T-helper 9 cell (primary cell): ENCODE measurements around the gene RGL3.
"Not testable (repeated sequence)": the region's sequence is repeated elsewhere in the genome, so short reads cannot be mapped to it uniquely, and the experiment has no call there.

Experiments
- DNase-seq: peaks from one replicate; pipeline ENCODE4 v3.0.0-alpha.2; 2020

Gene RGL3

DNA sequence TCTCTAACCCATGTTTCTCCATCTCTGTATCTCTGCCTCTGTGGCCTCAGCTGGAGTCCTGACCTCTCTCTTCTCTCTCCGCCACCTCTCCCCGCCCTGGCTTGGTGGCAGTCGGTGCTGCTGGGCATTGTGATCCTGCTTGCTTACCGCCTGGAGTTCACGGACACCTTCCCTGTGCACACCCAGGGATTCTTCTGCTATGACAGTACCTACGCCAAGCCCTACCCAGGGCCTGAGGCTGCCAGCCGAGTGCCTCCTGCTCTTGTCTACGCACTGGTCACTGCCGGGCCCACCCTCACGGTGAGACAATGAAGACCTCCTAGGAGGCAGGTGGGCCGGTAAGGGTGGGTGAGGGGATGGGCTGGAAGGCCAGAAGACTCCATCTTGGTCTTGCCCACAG is 59.7 kb downstream of the RGL3 start:
- DNase-seq, result no peak

DNA sequence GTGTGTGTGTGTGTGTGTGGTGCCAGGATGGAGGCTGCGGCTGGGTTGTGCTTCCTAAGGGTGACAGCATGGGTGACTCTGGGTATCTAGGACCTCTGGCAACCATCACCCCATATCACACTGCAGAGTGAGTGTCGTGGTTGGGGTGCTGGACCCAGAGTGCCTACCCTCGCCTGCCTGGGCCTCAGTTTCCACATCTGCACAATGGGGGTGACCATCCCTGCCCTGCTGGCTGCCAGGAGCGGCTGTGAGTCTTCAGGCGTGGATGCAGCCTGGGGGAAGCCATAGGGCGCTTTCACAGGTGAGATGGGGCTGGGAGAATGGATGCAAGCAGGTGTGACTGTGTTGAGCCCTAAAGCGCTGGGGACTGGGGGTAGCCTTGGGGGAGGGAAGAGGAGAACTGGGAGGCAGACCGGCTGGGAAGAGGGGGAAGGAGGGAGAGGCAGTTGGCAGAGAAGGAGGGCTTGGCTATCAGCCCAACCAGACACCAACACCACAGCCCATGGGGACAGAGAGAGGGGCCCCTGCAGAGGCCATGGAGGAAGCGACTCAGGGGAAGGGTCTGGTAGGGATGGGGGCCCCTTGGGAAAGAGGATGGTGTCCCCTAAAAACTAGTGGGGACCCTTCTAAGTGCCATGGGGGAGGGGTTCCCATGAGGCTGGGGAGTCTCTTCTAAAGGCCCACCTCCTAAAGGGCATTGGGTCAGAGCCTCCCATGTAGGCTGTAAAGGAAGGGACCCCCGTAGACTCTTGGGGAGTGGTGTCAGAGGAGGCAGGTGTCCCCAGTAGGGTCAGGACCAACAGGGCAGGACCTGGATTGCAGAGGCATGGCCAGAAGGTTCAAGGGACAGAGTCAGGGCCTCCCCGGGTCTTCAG is 62.2 kb downstream of the RGL3 start:
- DNase-seq, result no peak

DNA sequence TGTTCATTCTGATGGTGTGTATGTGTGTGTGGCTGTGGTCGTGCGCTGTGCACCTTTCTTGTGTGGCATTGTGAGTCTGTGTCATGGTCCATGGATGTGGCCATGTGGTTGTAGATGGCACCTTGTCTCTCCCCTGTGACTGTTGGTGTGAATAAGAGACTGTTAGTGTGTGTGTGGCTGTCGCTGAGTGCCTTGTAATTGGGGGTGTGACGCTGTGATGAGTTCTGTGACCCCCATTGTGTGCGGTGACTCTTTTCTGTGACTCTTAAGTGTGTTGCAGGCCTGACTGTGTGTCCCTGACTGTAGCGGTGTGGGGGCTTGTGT is 63.1 kb downstream of the RGL3 start:
- DNase-seq, result no peak

DNA sequence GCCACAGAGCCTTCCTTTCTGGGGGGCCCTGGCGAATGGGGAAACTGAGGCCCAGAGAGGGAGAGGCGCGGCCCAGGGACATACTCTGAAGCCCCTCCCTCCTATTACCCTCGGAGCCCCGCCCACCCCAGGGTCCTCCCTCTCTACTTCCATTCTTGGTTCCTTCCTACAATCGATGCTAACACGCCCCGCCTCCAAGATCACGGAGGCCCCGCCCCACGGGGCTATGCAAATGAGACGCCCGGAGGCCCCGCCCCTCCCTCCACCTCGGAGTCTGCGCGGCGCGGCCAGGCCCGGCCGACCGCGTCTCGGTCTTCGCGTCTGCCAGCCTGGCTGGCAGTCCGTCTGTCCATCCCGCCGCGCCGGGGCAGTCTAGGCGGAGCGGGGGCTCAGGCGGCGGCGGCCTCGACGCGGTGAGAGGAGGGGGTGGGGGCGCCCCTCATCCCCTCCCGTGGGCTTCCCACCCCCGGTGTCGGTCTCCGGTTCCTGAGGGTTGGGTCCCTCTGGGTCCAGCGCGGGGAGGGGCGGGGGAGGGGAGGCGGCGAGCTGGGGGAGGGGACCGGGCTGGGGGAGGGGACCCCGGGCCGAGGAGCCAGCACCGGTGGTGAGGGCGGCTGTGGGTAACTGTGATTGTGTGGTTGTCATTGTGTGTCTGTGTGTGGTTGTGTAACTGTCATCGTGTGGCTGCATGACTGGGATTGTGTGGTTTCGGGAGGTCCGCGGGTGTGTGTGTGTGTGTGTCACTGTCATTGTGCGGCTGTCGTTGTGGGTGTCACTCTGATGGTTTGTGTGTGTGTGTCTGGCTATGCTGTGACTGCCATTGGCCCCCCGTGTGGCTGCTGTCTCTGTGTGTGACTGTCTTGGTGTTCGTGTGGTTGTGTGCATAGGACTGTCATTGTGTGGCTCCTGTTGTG is 63.7 kb downstream of the RGL3 start, which contains the start of gene PLPPR2:
PLPPR2 (plus strand) TSS at position 273 of the 914 bp plus-strand sequence. CDS start 2,242 bp downstream, outside the sequence.
- peak; percentile 77 for DNase-seq

DNA sequence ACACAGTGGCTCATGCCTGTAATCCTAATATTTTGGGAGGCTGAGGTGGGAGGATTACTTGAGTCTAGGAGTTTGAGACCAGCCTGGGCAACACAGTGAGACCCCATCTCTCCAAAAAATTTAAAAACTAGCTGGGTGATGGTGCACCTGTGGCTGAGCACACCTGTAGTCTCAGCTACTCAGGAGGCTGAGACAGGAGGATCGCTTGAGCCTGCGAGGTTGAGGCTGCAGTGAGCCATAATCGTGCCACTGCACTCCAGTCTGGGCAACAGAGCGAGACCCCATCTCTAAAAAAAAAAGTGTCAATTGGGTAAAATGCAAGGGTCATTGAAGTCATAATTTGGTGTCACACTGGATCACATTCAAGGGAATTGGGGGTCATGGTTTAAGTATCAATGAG is 65.0 kb downstream of the RGL3 start:
- DNase-seq, result not testable (repeated sequence)

DNA sequence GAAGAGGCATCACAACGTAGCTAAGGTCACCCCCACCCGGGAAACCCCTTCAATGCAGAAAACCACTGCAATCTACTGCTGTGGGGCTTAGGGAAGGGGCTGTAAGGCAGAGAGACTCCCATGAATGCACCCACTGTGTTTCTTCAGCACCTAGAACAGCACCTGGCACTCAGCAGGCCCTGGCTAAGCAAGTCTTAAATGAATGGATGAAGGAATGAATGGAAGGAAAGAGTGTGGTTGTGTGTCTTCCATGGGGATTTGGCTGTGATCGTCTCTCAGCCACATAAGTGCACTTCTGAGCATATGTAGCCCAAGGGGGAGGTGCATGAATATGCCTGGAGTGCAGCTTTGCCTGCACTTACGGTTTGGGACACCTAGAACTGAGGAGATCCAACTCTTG is 69.9 kb downstream of the RGL3 start:
- no peak for DNase-seq

DNA sequence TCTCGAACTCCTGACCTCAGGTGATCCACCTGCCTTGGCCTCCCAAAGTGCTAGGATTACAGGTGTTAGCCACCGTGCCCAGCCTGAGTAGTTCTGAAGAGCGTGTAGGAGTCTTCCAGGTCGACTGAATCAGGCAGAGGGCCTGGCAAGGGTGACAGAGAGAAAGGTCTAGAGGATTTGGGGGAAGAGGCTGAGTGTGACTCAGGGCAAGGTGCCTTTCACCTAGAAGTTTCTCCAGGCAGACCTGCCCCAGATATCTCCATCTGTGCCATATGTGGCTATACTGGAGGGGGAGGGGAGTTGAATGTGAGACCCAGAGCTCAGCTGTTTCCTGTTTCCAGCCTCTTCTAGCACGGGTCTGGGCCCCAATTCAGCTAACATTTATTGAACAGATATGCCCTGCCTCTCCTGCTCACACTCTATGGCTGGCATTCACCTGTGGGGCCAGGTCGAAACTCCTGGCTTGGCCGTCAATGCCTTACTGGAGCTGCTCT is 71.5 kb downstream of the RGL3 start:
- DNase-seq, result no peak

DNA sequence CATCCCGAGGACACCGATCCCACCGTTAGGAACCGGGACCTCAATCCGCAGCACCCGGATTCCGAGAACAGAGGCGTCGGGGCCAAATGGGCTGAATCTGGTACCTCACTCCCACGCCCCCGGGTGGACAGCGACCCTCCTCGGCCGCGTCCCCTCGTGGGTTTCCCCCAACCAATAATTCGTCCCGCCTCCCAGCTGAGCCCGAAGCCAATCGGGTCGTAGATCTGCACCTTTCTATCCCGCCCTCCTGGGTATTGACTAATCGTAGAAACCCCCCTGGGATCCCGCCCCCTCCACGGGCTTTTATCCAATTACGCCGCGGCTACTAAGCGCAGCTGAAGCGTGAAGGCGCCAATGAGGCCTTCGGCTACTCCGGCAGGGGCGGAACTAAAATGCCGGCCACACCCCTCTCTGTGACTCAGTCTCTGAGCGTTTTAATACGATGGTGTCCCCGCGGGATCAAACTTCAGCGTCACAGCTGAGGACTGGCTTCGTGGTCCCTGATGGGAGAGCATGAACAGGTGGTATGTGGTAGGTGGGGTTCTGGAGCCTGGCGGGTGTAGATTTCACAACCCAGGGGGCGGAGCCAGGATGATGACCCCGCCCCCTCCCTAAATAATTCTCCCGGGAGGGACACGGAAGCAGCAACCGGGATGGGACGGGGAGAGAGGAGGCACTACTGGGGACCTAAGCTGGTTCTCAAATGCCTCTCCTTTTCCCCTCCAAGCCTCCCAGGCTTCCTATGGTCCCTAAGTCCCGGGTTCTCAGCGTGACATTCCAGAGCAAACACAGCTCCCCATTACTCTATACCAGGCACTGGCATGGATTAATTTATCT is 72.8 kb downstream of the RGL3 start, which contains the start of the genes CCDC159 and TMEM205:
CCDC159 (plus strand) TSS at position 416 of the 837 bp plus-strand sequence; CDS start at position 504, 88 bp downstream.
TMEM205 (minus strand) TSS at position 165 of the 837 bp plus-strand sequence. CDS start 649 bp downstream, outside the sequence.
- peak; percentile 95 for DNase-seq

DNA sequence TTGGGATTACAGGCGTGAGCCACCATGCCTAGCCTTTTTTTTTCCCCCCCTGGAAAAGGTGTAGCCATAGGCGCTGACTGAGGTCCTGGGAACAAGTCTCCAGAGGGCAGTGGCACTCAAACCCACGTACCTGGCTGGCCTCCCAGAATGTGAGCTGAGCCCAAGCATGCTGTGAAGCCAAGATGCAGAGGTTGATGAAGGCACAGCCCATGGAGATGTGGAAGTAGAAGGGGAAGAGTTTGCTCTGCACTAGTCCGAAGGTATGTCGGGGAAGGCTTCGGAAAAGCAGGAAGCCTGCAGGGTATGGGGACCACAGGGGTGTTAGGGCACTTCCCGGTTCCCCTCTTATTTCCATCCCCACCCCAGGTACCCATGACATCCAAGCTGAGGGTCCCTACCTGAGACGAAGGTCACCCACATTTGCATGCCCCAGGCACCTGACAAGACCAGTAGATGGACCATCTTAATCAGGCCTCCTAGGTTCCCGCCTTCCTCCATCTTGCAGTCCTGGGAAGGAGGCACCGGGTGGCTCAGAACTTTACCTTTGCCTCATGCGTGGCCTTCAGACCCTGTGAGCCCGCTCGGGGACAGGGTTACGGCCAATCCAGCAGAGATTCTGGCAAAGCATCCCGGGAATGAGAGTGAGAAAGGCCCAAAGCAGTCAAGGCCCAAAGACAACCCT is 73.9 kb downstream of the RGL3 start:
- no peak for DNase-seq
